HUES6 (cell line): Measurements from ENCODE around the gene BCL2L14.
"Not testable (repeated sequence)": the region's sequence is repeated elsewhere in the genome, so short reads cannot be mapped to it uniquely, and the experiment has no call there.

Experiments used
- H3K27ac ChIP-seq: 2 replicates; pipeline ENCODE4 v1.7.0; 2013; ENCODE audit warnings: low read depth, mild to moderate bottlenecking, low read length, inconsistent platforms
- H3K27me3 ChIP-seq: 2 replicates; pipeline ENCODE4 v1.6.1; 2013; ENCODE audit warnings: low read length; ENCODE audit not compliant: control insufficient read depth, insufficient read depth
- H3K36me3 ChIP-seq: 2 replicates; pipeline ENCODE4 v1.6.1; 2013; ENCODE audit warnings: low read length; ENCODE audit not compliant: control insufficient read depth, insufficient read depth
- H3K4me1 ChIP-seq: 2 replicates; pipeline ENCODE4 v1.6.1; 2013; ENCODE audit warnings: low read length; ENCODE audit not compliant: control insufficient read depth, insufficient read depth
- H3K4me3 ChIP-seq: 2 replicates; pipeline ENCODE4 v1.5.1; 2013; ENCODE audit warnings: low read depth, low read length
- H3K9ac ChIP-seq: one replicate; pipeline ENCODE4 v1.6.1; 2013; ENCODE audit warnings: mild to moderate bottlenecking, low read length
- H3K9me3 ChIP-seq: 2 replicates; pipeline ENCODE4 v1.6.1; 2013; ENCODE audit warnings: low read depth, low read length; ENCODE audit not compliant: control insufficient read depth, insufficient read depth

BCL2L14 gene

GRCh38 chr12:12141000-12141399 is 70.3 kb downstream of the BCL2L14 start:
- no peak overlapping the region for H3K9ac ChIP-seq

GRCh38 chr12:12144531-12144930 is 73.8 kb downstream of the BCL2L14 start:
- H3K4me3 ChIP-seq, H3K27me3 ChIP-seq, H3K4me1 ChIP-seq, H3K27ac ChIP-seq, H3K9me3 ChIP-seq, H3K9ac ChIP-seq: not testable (repeated sequence)
- peaks cover 48% of the 10 kb centered on the region for H3K36me3 ChIP-seq

More at GRCh38 chr12:12141000-12141399, 70.3 kb downstream of the BCL2L14 start:
- H3K27me3 ChIP-seq, result no peaks in the 10 kb centered on the region
- no peaks in the 10 kb centered on the region for H3K9me3 ChIP-seq
- H3K36me3 ChIP-seq, result peaks cover 41% of the 10 kb centered on the region
- no peak overlapping the region for H3K4me3 ChIP-seq
- H3K27ac ChIP-seq, result no peak overlapping the region
- no peaks in the 10 kb centered on the region for H3K4me1 ChIP-seq

- peaks cover 51% of the 10 kb centered on the region for H3K36me3 ChIP-seq
- no peak overlapping the region for H3K4me3 ChIP-seq
- H3K4me1 ChIP-seq, result no peaks in the 10 kb centered on the region
- H3K27me3 ChIP-seq, result no peaks in the 10 kb centered on the region
- H3K27ac ChIP-seq, result no peak overlapping the region
- no peaks in the 10 kb centered on the region for H3K9me3 ChIP-seq
- no peak overlapping the region for H3K9ac ChIP-seq
Observed at GRCh38 chr12:12147111-12147510, 76.4 kb downstream of the BCL2L14 start.
